Progenitor cell of endocrine pancreas (in vitro differentiated cells): ENCODE results near the gene MRPL10. TPM values are rescaled to one million over a fixed set of nuclear protein-coding genes. Genes with fewer than 3 reads are reported as not detected.

Experiments
- DNase-seq: peaks from one replicate; pipeline ENCODE4 v3.0.0; 2021; ENCODE audit warnings: low spot score; ENCODE audit not compliant: unreplicated experiment
- H3K27ac Mint-ChIP-seq: 2 replicates; pipeline ENCODE4 v1.8.0; 2021; ENCODE audit warnings: mild to moderate bottlenecking, moderate library complexity, mixed read lengths
- H3K27me3 Mint-ChIP-seq: 2 replicates; pipeline ENCODE4 v1.8.0; 2021; ENCODE audit warnings: mixed read lengths
- H3K36me3 Mint-ChIP-seq: 2 replicates; pipeline ENCODE4 v1.8.0; 2022; ENCODE audit warnings: mixed read lengths; ENCODE audit not compliant: insufficient read depth
- H3K4me1 Mint-ChIP-seq: 2 replicates; pipeline ENCODE4 v1.8.0; 2021; ENCODE audit warnings: low read depth, mixed read lengths
- H3K4me3 Mint-ChIP-seq: 2 replicates; pipeline ENCODE4 v1.8.0; 2021; ENCODE audit warnings: low read depth, mild to moderate bottlenecking, moderate library complexity, mixed read lengths
- H3K9me3 Mint-ChIP-seq: 2 replicates; pipeline ENCODE4 v1.8.0; 2021; ENCODE audit warnings: low read depth, mixed read lengths
- CTCF ChIP-seq: fragments of 200-600 bp; sonication (generic); IDR thresholded peaks from one replicate; pipeline ENCODE4 v1.5.0; 2021; ENCODE audit warnings: antibody characterized with exemption, mild to moderate bottlenecking; ENCODE audit not compliant: unreplicated experiment
- total RNA-seq: library from RNA; stranded (reverse); gene quantifications from 2 replicates; pipeline ENCODE4 v1.2.1, GENCODE V29; 2021

MRPL10 gene
- total RNA-seq, 1 donor from 2014 or later: 41.1 TPM

- H3K4me1 Mint-ChIP-seq: no peaks in the 10 kb centered on the region
- no peak for TF ChIP-seq CTCF
- H3K27ac Mint-ChIP-seq: no peak overlapping the region
Observed at GRCh38 chr17:47866941-47867340, 35.6 kb upstream of the MRPL10 start.

DNA sequence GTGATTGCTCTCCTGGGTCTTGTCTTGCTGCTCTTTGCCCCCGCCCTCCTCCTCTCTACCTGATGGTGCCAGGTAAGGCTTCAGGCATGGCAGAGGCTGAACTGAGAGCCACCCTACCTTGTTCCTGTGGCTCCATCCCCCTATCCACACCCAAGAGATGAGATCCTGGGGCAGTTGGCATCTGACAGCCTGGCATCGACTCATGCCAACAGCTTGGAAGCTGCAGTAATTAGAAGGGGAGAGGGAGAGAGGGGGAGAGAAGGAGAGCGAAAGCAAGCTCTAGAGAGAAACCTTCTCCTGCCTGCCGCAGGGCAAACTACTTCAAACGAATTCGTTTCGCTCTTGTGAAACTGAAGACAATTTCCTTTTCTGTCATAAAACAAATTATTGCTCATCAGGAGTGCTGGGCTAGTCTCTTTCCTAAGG is 33.5 kb upstream of the MRPL10 start:
- Mint-ChIP-seq H3K27ac (no peak overlapping the region), H3K9me3 (no peaks in the 10 kb centered on the region), H3K36me3 (no peaks in the 10 kb centered on the region), H3K27me3 (peaks cover 49% of the 10 kb centered on the region), H3K4me1 (no peaks in the 10 kb centered on the region), H3K4me3 (no peak overlapping the region)
- TF ChIP-seq CTCF: no peak
- DNase-seq: no peak

More at GRCh38 chr17:47866941-47867340, 35.6 kb upstream of the MRPL10 start:
- Mint-ChIP-seq H3K36me3 (no peaks in the 10 kb centered on the region), H3K27me3 (peaks cover 63% of the 10 kb centered on the region), H3K9me3 (no peaks in the 10 kb centered on the region), H3K4me3 (no peak overlapping the region)
- DNase-seq: no peak

GRCh38 chr17:47862621-47863440 is 31.5 kb upstream of the MRPL10 start:
- no peak overlapping the region for H3K4me3 Mint-ChIP-seq
- H3K36me3 Mint-ChIP-seq: no peaks in the 10 kb centered on the region
- H3K4me1 Mint-ChIP-seq: no peaks in the 10 kb centered on the region
- peaks cover 52% of the 10 kb centered on the region for H3K27me3 Mint-ChIP-seq
- TF ChIP-seq CTCF: no peak
- no peaks in the 10 kb centered on the region for H3K9me3 Mint-ChIP-seq
- DNase-seq: no peak
- H3K27ac Mint-ChIP-seq: no peak overlapping the region

- H3K4me3 Mint-ChIP-seq: no peak overlapping the region
- H3K9me3 Mint-ChIP-seq: no peaks in the 10 kb centered on the region
- DNase-seq: no peak
- H3K27me3 Mint-ChIP-seq: peaks cover 52% of the 10 kb centered on the region
- H3K27ac Mint-ChIP-seq: no peak overlapping the region
- no peaks in the 10 kb centered on the region for H3K36me3 Mint-ChIP-seq
- H3K4me1 Mint-ChIP-seq: no peaks in the 10 kb centered on the region
- TF ChIP-seq CTCF: no peak
Observed at GRCh38 chr17:47860386-47860785, 29.0 kb upstream of the MRPL10 start.

GRCh38 chr17:47857551-47858455 is 26.5 kb upstream of the MRPL10 start:
- Mint-ChIP-seq H3K27me3 (peaks cover 68% of the 10 kb centered on the region), H3K9me3 (no peaks in the 10 kb centered on the region), H3K36me3 (no peaks in the 10 kb centered on the region), H3K27ac (peak overlapping the region; percentile 8), H3K4me1 (no peaks in the 10 kb centered on the region), H3K4me3 (no peak overlapping the region)
- TF ChIP-seq CTCF: no peak
- DNase-seq: no peak
